ENCODE measurements around the gene CTXND1.

CTXND1 gene

GRCh38 chr15:80169768-80170357, 82.2 kb downstream of the CTXND1 start:
- in situ Hi-C loops (cut with HindIII; ENCODE audit: low pct_ligation_motif_present, low sequenced_read_pairs), result loop anchor here (25.0 kb wide), 1 partner anchor 283 kb away; the partner anchor contains the start of gene MTHFS
- H3K27me3 ChIP-seq (replicated peaks), result no peaks in the 10 kb centered on the region
- H3K27ac ChIP-seq, result no peak overlapping the region
- no peak for TF ChIP-seq CTCF (IDR thresholded peaks at IDR 0.05; ENCODE audit: low read depth, low read length, missing control alignments)
- H3K4me3 ChIP-seq (ENCODE audit: low read depth, low read length), result no peak overlapping the region
- DNase-seq, result no peak
- H3K36me3 ChIP-seq (replicated peaks), result peaks cover 2% of the 10 kb centered on the region

- no peak for DNase-seq
- Histone ChIP-seq H3K36me3 (replicated peaks) (no peaks in the 10 kb centered on the region), H3K27ac (no peak overlapping the region), H3K4me3 (ENCODE audit: low read depth, low read length) (no peak overlapping the region), H3K27me3 (replicated peaks) (no peaks in the 10 kb centered on the region)
- in situ Hi-C loops (cut with HindIII; ENCODE audit: low pct_ligation_motif_present, low sequenced_read_pairs), result loop anchor here (25.0 kb wide), 1 partner anchor 281 kb away; the partner anchor contains the start of gene MTHFS
- TF ChIP-seq CTCF (IDR thresholded peaks at IDR 0.05; ENCODE audit: low read depth, low read length, missing control alignments), result no peak
These were observed 83.6 kb downstream of the CTXND1 start for GRCh38 chr15:80168421-80168820.

GRCh38 chr15:80167936-80168335, 84.1 kb downstream of the CTXND1 start:
- no peaks in the 10 kb centered on the region for H3K27me3 ChIP-seq (replicated peaks)
- TF ChIP-seq CTCF (IDR thresholded peaks at IDR 0.05; ENCODE audit: low read depth, low read length, missing control alignments), result no peak
- no peak overlapping the region for H3K27ac ChIP-seq
- H3K36me3 ChIP-seq (replicated peaks), result no peaks in the 10 kb centered on the region
- no peak overlapping the region for H3K4me3 ChIP-seq (ENCODE audit: low read depth, low read length)
- in situ Hi-C loops (cut with HindIII; ENCODE audit: low pct_ligation_motif_present, low sequenced_read_pairs), result loop anchor here (25.0 kb wide), 1 partner anchor 281 kb away; the partner anchor contains the start of gene MTHFS
- no peak for DNase-seq

- in situ Hi-C loops (cut with HindIII; ENCODE audit: low pct_ligation_motif_present, low sequenced_read_pairs), result loop anchor here (25.0 kb wide), 1 partner anchor 277 kb away; the partner anchor contains the start of gene MTHFS
- no peak overlapping the region for H3K27ac ChIP-seq
- TF ChIP-seq CTCF (IDR thresholded peaks at IDR 0.05; ENCODE audit: low read depth, low read length, missing control alignments), result no peak
- H3K4me3 ChIP-seq (ENCODE audit: low read depth, low read length), result no peak overlapping the region
- no peaks in the 10 kb centered on the region for H3K36me3 ChIP-seq (replicated peaks)
- DNase-seq, result no peak
- no peaks in the 10 kb centered on the region for H3K27me3 ChIP-seq (replicated peaks)
These were observed 88.1 kb downstream of the CTXND1 start for GRCh38 chr15:80163897-80164296.

- no peak for TF ChIP-seq CTCF (IDR thresholded peaks at IDR 0.05; ENCODE audit: low read depth, low read length, missing control alignments)
- no peaks in the 10 kb centered on the region for H3K36me3 ChIP-seq (replicated peaks)
- in situ Hi-C loops (cut with HindIII; ENCODE audit: low pct_ligation_motif_present, low sequenced_read_pairs), result loop anchor here (25.0 kb wide), 1 partner anchor 276 kb away; the partner anchor contains the start of gene MTHFS
- no peak overlapping the region for H3K4me3 ChIP-seq (ENCODE audit: low read depth, low read length)
- DNase-seq, result no peak
- no peaks in the 10 kb centered on the region for H3K27me3 ChIP-seq (replicated peaks)
- H3K27ac ChIP-seq, result no peak overlapping the region
These were observed 88.8 kb downstream of the CTXND1 start for GRCh38 chr15:80163217-80163616.

Measured in brain microvascular endothelial cell (primary cell).